Renal cortical epithelial cell (primary cell): ENCODE measurements around the gene MAN1C1. TPM values are rescaled to one million over a fixed set of nuclear protein-coding genes. Genes with fewer than 3 reads are reported as not detected.
A peak's percentile ranks its signal among the peaks of the same experiment; 100 is the strongest.
"Not testable (repeated sequence)": the region's sequence is repeated elsewhere in the genome, so short reads cannot be mapped to it uniquely, and the experiment has no call there.

Experiments used
- DNase-seq: peaks from one replicate; pipeline ENCODE4 v3.0.0-alpha.2; 2011; ENCODE audit warnings: low read depth
- total RNA-seq: library from RNA; depleted of rRNA; stranded (reverse); fragments of >200 nt; gene quantifications from 2 replicates; pipeline ENCODE4 v1.2.3, GENCODE V29; 2014

Gene MAN1C1
- total RNA-seq, 1 donor from 2014 or later, result 0.10 TPM

DNA sequence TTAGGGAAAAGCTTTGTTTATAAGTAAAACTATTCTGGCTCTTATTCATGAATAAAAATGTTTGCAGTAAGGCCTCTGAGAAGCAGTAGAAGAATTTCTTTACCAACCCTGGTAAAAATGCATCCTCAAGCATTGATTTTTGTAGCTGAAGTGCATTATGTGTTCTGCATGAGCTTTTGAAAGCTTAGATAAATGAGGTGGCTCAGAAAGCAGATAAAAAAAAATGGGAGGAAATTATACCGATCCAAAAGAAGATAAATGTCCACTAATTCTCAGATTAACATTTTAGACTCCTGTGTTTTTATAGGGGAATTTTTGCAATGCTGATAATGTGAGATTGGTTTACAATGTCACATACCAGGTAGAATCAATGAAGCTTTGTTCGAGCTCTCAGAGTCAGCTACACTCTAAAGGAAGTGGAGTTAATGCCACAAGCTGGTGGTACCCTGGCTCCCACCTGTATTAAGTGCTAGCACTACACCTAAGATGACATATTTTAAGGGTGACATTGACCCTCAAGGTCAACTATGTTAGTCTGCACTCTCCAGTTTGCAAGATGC lies 97.9 kb downstream of the MAN1C1 start:
- DNase-seq, result no peak

- DNase-seq, result no peak
Observed at GRCh38 chr1:25715888-25716287, 99.3 kb downstream of the MAN1C1 start.

DNA sequence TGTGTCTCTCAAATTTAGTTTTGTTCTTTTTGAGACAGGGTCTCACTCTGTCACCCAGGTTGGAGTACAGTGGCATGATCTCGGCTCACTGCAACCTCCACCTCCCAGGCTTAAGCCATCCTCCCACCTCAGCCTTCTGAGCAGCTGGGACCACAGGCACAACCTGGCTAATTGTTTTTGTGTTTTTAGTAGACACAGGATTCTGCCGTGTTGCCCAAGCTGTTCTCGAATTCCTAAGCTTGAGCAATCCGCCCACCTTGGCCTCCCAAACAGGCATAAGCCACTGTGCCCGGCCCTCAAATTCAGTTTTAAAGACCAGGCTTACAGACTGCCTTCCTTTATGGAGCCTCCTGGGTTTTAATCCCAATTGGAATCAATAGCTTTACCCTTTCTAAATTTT lies 99.7 kb downstream of the MAN1C1 start:
- no peak for DNase-seq

DNA sequence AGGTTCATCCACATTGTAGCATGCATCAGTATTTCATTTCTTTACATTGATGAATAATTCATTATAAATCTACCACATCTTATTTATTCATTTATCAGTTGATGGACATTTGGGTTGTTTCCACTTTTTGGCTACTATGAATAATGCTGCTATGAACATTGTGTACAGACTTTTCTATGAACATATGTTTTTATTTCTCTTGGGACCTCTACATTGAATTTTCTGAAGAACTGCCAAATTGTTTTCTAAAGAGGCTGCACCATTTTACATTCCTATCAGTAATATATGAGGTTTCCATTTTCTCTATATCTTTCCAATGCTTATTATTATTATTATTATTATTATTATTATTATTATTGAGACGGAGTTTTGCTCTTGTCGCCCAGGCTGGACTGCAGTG lies 102.1 kb downstream of the MAN1C1 start:
- no peak for DNase-seq

DNA sequence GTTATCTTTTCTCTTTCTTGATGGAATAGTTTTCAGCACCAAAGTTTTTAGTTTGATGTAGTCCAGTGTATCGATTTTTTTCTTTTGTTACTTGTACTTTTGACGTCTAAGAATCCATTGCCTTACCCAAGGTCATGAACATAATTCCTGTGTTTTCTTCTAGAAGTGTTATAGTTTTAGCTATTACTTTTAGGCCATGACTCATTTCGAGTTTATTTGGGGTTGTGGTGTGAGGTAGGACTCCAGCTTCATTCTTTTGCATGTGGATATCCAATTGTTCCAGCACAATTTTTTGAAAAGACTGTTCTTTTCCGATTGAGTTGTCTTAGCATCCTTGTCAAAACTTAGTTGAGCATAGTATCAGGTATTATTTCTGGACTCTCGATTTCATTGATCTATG lies 104.0 kb downstream of the MAN1C1 start:
- no peak for DNase-seq

DNA sequence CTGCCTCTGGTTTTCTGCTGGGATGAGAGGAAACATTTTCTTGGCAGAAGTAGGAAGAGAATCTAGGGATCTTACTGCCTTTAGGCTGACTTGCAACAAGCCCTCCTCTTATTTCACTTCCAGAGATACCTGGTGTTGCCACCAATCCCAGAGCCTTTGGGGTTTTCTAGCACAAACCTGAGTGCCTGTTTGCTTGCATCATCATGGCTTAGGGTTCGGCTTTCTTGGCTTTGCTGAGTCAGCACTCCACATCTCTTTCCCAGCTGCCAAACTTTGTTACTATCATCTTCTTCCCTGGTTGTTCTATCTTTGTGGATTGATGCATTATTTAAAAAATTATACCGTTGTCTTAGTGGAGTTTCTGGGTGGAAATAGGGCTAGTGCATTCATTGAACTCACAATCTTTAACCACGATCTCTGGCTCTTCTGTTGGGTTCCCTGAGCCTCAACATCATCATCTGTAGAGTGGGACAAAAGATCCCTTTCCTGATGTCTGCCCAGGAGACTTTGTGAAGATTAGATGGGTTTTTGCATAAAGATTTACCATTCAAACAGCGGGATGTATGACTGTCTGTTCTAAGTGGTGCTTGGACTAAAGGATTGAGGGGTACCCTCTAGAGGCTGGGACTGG lies 106.8 kb downstream of the MAN1C1 start:
- DNase-seq, result no peak

DNA sequence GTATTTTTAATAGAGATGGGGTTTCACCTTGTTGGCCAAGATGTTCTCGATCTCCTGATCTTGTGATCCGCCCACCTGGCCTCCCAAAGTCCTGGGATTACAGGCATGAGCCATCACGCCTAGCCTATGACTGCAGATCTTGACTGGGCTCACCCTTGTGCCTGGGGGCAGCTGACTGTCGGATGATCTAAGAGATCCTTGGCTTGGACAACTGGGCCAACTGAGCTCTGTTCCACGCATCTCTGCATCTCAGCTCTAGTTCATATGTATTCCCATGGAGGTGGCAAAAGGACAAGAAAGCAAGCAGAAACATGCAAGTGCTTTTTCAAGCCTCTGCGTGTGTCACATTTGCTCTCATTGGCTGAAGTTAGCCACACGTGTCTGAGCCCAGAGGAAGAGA lies 107.6 kb downstream of the MAN1C1 start:
- no peak for DNase-seq

GRCh38 chr1:25724966-25725365 lies 108.4 kb downstream of the MAN1C1 start:
- no peak for DNase-seq

DNA sequence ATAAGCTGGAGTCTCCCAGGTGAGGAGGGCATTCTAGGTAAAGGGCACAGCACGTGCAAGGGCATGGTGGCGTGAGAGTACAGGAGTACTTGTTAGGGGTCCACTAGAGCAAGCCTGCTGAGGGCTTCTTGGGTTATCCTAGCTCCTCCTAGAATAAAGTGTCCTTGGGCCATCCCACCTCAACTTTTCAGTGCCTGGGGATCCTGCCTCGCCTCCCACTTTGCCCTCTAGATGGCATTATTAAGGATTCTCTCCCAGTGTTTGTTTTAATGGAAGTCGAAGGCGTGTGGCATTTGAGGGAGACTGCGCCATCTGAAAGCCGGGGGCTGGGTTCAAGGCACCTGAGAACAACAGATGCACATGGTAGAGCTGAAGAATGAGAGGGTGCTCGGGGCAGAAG lies 108.9 kb downstream of the MAN1C1 start:
- DNase-seq, result no peak

DNA sequence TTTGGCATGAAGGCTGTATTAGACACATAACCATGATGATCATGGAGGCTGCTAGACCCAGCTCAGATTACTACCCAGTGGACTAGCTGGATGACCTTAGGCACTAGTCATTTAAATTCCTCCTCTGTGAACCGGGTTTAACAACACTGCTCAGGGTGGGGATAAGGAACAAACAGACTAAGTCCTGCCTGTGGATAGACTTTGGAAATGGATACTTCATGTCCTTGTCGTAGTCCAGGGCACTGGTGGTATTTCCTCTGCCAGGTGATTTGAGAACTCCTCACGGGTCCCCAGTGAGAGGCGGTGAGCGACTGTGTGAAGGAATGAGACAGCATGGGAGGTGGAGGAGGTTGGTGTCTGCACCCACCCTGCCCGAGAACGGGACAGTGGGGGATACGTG lies 110.5 kb downstream of the MAN1C1 start:
- peak; percentile 32 for DNase-seq

GRCh38 chr1:25727635-25728286 lies 111.2 kb downstream of the MAN1C1 start:
- peak; percentile 42 for DNase-seq

DNA sequence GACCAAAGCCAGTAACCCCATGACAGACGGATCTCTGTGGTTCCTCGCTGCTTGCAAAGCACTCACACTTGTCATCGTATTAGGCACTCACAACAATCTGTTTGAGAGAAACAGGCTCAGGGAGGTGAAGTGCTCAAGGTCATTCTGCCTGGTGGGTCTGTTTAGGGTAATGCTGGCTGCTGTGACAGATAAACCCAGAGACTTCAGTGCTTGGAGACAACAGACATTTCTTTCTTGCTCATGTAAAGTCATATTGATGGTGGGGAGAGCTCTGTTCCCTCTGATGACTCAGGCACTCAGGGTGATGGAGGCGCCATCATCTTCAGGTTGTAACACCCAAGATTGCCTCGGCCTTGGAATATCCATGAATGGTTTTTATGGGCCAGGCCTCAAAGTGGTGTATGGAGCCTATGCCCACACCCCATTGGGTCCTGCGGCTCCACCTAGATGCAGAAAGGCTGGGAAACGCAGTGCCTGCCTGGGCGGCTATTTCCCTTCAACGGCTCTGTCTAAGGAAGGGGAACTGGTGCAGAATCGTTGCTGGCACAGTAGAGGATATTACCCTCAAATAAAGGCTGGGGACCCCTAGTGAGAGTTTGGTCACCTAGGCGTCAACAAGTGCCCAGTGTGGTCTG lies 111.8 kb downstream of the MAN1C1 start:
- DNase-seq, result no peak

DNA sequence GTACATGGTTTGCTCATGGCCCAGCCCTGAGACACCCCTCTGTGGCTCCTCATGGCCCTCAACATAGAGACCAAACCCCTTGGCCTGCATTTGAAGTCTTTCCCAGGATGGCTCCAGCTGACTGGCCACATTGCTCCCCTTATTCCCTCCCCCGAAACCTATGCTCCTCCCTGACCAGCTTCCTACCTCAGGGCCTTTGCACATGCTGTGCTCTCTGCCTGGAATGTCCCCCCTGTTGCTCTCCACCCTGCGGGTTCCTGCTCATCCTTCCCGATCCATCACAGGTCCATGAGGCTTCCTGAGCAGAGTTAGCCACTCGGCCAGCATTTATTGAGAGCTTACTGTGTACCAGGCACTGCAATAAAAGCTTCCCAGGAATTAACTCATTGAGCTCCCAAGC lies 112.5 kb downstream of the MAN1C1 start:
- no peak for DNase-seq

DNA sequence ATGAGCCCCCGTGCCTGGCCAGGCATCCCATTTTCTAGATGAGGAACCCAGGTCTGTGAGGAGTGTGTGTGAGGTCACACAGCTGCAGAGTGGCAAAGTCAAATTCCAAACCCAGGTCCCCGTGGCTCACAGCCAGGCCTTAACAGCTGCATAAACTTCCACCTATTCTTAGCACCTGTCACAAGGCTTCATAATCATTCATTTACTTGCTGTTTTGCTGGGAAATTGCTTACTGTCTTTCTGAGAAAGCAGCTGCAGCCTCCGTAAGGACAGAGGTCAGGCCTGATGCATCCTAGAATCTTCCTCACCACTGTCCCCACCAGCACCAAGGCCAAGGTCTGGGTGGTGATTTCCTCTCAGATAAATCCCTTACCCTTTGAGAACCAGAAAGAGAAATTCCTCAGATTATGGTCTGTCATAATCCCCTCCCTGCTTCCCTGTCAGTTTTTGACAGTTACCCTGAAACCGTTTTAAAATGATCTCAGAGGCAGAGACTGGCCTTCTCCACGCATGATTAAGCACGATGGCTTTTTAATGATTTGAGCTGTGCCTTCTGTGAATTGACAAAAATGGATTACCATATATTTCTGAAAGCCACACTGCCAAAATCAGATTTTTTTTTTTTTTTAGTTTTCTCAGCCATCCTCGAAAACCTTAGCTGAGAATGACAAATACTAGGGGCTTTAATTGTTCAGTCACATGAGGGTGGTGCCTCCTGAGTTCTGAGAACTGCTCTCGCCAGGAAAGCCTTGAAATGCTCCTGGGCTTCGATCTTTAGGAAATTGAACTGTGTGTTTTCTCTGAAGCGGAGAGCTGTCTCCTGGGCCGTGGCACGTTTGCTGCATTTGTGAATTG lies 113.4 kb downstream of the MAN1C1 start:
- no peak for DNase-seq

DNA sequence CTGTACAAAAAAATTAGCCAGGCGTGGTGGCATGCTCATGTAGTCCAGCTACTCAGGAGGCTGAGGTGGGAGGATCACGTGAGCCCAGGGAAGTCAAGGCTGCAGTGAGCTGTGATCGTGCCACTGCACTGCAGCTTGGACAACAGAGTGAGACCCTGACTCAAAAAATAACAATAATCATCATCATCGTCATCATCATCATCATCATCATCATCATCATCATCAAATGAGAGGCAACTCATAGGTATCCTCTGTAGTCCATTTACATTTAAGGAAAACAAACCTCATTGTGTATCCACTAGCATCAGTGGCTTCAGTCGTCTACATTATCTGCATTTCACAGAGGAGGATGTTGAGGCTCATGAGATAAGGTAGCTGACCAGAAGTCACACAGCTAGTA lies 114.6 kb downstream of the MAN1C1 start:
- DNase-seq, result no peak

DNA sequence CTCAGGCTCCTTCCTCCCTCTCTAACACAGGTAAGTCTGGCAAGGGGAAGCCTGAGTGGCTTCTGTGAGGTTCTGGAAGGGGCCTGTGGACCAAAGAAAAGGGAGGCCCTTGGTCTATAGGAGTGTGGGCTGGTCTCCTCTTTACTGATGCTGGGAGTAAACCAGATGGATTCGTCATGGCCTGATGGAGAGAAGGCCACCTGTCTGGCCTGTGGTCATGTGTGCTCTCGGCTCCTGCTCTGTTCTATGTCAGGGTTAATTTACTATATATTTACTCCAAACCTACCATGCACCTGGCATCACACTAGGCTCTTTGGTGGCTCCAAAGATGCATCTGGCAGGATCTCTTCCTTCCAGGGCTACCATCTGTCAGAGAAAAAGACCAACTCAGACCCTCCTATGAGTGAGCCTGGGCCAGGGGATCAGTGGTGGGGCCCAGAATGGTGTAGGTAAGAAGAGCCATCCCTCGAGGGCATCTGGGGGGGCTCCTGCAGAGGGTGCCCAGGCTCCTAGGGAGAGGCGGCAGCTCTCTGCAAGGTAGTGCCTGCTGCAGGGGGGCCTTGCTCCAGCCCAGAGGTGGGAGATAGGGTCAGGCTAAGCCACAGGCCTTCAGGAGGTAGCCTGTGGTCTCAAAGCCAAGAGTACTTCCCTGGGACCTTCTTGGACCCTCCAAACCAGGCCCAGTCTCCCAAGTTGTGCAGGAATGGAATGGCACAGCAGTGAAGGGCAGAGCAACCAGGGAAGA lies 115.2 kb downstream of the MAN1C1 start:
- no peak for DNase-seq

GRCh38 chr1:25732821-25733220 lies 116.2 kb downstream of the MAN1C1 start:
- no peak for DNase-seq

DNA sequence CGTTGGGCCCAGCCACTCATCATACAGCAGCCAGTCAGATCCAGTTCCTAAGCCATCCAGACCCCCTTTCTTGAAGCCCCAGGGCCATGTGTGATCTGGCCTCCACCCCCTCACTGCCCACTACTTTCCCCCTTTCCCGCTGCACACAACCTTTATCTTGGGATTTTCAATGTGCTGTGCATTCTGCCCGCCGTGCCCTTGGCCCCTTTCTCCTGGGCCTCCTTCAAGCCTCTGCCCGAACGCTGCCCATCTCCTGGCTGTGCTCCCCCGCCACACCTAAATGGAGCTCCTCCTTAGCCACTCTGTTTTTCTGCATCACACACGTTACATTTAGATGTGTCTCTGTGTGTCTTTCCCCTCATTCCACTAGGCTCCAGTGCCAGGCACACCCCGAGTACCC lies 116.7 kb downstream of the MAN1C1 start:
- no peak for DNase-seq

- DNase-seq, result not testable (repeated sequence)
Observed at GRCh38 chr1:25734991-25735390, 118.4 kb downstream of the MAN1C1 start.

- DNase-seq, result peak; percentile 53
Observed at GRCh38 chr1:25735956-25736529, 119.5 kb downstream of the MAN1C1 start.

DNA sequence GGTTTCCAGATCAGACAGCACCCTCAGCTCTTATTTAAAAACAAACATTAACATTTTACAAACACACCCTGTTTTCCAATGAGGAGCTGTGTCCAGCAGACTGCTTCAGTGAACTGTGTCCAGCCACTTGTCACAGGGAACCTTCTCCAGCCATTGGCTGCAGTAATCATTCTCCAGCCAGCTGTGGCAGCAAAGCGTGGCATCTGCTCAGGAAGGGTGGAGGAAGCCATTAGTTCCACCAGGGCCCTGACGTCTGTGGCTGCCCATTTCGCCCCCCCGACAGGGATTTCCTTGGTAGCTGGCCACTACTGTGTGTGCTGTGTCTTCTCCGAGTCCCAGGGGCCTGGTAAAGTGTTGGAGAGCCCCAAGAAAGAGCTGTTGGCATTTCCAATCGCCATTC lies 120.5 kb downstream of the MAN1C1 start:
- peak; percentile 95 for DNase-seq
